HL-60 (cell line): ENCODE measurements around the gene CTNNA2.

Source experiments
- DNase-seq, 2 experiments: peaks; one replicate each; pipeline ENCODE4 v3.0.0-alpha.2; 2010 to 2020; ENCODE audit warnings: low read depth in 1 of 2, low spot score in 1 of 2
- H3K27ac ChIP-seq: fragments of 250-450 bp; sonication (Bioruptor Pico); replicated peaks from 2 replicates; pipeline ENCODE4 v1.5.1; 2020; ENCODE audit warnings: mild to moderate bottlenecking, moderate library complexity
- H3K27me3 ChIP-seq: fragments of 250-450 bp; sonication (Bioruptor Pico); 2 replicates; pipeline ENCODE4 v1.5.1; 2021; ENCODE audit warnings: mild to moderate bottlenecking, moderate library complexity; ENCODE audit not compliant: insufficient read depth, poor library complexity, severe bottlenecking
- H3K4me3 ChIP-seq: replicated peaks from 2 replicates; pipeline ENCODE4 v1.5.1; 2011; ENCODE audit warnings: mild to moderate bottlenecking, control low read depth, low read length; ENCODE audit not compliant: insufficient read depth
- GABPA ChIP-seq: IDR thresholded peaks from 2 replicates; pipeline ENCODE4 v1.6.1; 2012; ENCODE audit warnings: low read depth
- POLR2AphosphoS5 ChIP-seq: IDR thresholded peaks from 2 replicates; pipeline ENCODE4 v1.6.1; 2012; ENCODE audit warnings: low read depth
- SPI1 ChIP-seq: IDR thresholded peaks from 2 replicates; pipeline ENCODE4 v1.6.1; 2012; ENCODE audit warnings: low read depth, mild to moderate bottlenecking, borderline replicate concordance
- TF ChIP-seq, protein P1 (sequence below): IDR thresholded peaks from one replicate; pipeline ENCODE4 v1.5.1; 2011; ENCODE audit warnings: low read length, control low read depth, inconsistent platforms; ENCODE audit not compliant: insufficient read depth
- TF ChIP-seq, protein P2 (sequence below): IDR thresholded peaks from 2 replicates; pipeline ENCODE4 v1.6.1; 2012; ENCODE audit warnings: low read depth; ENCODE audit not compliant: insufficient replicate concordance

CTNNA2 gene

GRCh38 chr2:80151651-80152050 is 638.8 kb downstream of the CTNNA2 start:
- TF ChIP-seq POLR2AphosphoS5 (no peak), GABPA (no peak), SPI1 (no peak)
- TF ChIP-seq, protein P1, sequence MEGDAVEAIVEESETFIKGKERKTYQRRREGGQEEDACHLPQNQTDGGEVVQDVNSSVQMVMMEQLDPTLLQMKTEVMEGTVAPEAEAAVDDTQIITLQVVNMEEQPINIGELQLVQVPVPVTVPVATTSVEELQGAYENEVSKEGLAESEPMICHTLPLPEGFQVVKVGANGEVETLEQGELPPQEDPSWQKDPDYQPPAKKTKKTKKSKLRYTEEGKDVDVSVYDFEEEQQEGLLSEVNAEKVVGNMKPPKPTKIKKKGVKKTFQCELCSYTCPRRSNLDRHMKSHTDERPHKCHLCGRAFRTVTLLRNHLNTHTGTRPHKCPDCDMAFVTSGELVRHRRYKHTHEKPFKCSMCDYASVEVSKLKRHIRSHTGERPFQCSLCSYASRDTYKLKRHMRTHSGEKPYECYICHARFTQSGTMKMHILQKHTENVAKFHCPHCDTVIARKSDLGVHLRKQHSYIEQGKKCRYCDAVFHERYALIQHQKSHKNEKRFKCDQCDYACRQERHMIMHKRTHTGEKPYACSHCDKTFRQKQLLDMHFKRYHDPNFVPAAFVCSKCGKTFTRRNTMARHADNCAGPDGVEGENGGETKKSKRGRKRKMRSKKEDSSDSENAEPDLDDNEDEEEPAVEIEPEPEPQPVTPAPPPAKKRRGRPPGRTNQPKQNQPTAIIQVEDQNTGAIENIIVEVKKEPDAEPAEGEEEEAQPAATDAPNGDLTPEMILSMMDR, result no peak
- TF ChIP-seq, protein P2, sequence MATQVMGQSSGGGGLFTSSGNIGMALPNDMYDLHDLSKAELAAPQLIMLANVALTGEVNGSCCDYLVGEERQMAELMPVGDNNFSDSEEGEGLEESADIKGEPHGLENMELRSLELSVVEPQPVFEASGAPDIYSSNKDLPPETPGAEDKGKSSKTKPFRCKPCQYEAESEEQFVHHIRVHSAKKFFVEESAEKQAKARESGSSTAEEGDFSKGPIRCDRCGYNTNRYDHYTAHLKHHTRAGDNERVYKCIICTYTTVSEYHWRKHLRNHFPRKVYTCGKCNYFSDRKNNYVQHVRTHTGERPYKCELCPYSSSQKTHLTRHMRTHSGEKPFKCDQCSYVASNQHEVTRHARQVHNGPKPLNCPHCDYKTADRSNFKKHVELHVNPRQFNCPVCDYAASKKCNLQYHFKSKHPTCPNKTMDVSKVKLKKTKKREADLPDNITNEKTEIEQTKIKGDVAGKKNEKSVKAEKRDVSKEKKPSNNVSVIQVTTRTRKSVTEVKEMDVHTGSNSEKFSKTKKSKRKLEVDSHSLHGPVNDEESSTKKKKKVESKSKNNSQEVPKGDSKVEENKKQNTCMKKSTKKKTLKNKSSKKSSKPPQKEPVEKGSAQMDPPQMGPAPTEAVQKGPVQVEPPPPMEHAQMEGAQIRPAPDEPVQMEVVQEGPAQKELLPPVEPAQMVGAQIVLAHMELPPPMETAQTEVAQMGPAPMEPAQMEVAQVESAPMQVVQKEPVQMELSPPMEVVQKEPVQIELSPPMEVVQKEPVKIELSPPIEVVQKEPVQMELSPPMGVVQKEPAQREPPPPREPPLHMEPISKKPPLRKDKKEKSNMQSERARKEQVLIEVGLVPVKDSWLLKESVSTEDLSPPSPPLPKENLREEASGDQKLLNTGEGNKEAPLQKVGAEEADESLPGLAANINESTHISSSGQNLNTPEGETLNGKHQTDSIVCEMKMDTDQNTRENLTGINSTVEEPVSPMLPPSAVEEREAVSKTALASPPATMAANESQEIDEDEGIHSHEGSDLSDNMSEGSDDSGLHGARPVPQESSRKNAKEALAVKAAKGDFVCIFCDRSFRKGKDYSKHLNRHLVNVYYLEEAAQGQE, result no peak
- H3K4me3 ChIP-seq, result no peak overlapping the region
- H3K27me3 ChIP-seq, result no peaks in the 10 kb centered on the region
- no peak overlapping the region for H3K27ac ChIP-seq
- no peak for DNase-seq

- TF ChIP-seq POLR2AphosphoS5, result no peak
- TF ChIP-seq SPI1, result no peak
- TF ChIP-seq, protein P2, result no peak
- TF ChIP-seq, protein P1, result no peak
- TF ChIP-seq GABPA, result no peak
- Histone ChIP-seq H3K27ac (no peak overlapping the region), H3K27me3 (no peaks in the 10 kb centered on the region), H3K4me3 (no peak overlapping the region)
- no peak for DNase-seq
These were observed 640.3 kb downstream of the CTNNA2 start for GRCh38 chr2:80153151-80153550.

GRCh38 chr2:80153768-80154167 is 640.9 kb downstream of the CTNNA2 start:
- Histone ChIP-seq H3K4me3 (no peak overlapping the region), H3K27ac (no peak overlapping the region), H3K27me3 (no peaks in the 10 kb centered on the region)
- DNase-seq, result no peak
- no peak for TF ChIP-seq POLR2AphosphoS5
- TF ChIP-seq SPI1, result no peak
- TF ChIP-seq, protein P2, result no peak
- TF ChIP-seq GABPA, result no peak
- TF ChIP-seq, protein P1, result no peak
